ENCODE data around the gene STK35. TPM values are rescaled to one million over a fixed set of nuclear protein-coding genes. Genes with fewer than 3 reads are reported as not detected.

Gene STK35
- total RNA-seq, 1 donor from 2014 or later = 17.4 TPM

GRCh38 chr20:2104236-2104635 lies 2.6 kb downstream of the STK35 start:
- TF ChIP-seq CTCF (IDR thresholded peaks at IDR 0.05; ENCODE audit: partially characterized antibody, unreplicated experiment) = no peak
- DNase-seq = no peak
- H3K4me3 Mint-ChIP-seq (ENCODE audit: unreplicated experiment) = peak overlapping the region; percentile 95
- peaks cover 14% of the 10 kb centered on the region for H3K4me1 Mint-ChIP-seq (ENCODE audit: low read depth, unreplicated experiment)
- no peaks in the 10 kb centered on the region for H3K9me3 Mint-ChIP-seq (ENCODE audit: unreplicated experiment)
- H3K36me3 Mint-ChIP-seq (ENCODE audit: unreplicated experiment) = no peaks in the 10 kb centered on the region
- peaks cover 3% of the 10 kb centered on the region for H3K27me3 Mint-ChIP-seq (ENCODE audit: unreplicated experiment)
- H3K27ac Mint-ChIP-seq (ENCODE audit: unreplicated experiment) = peak overlapping the region; percentile 72

- no peaks in the 10 kb centered on the region for H3K27me3 Mint-ChIP-seq (ENCODE audit: unreplicated experiment)
- peaks cover 24% of the 10 kb centered on the region for H3K4me1 Mint-ChIP-seq (ENCODE audit: low read depth, unreplicated experiment)
- no peaks in the 10 kb centered on the region for H3K36me3 Mint-ChIP-seq (ENCODE audit: unreplicated experiment)
- no peak for DNase-seq
- no peak overlapping the region for H3K4me3 Mint-ChIP-seq (ENCODE audit: unreplicated experiment)
- peaks cover 2% of the 10 kb centered on the region for H3K9me3 Mint-ChIP-seq (ENCODE audit: unreplicated experiment)
- no peak for TF ChIP-seq CTCF (IDR thresholded peaks at IDR 0.05; ENCODE audit: partially characterized antibody, unreplicated experiment)
- peak overlapping the region; percentile 23 for H3K27ac Mint-ChIP-seq (ENCODE audit: unreplicated experiment)
Measured at GRCh38 chr20:2108498-2108897, 6.9 kb downstream of the STK35 start.

- Mint-ChIP-seq H3K27me3 (ENCODE audit: unreplicated experiment) (no peaks in the 10 kb centered on the region), H3K4me3 (ENCODE audit: unreplicated experiment) (peak overlapping the region; percentile 9), H3K36me3 (ENCODE audit: unreplicated experiment) (no peaks in the 10 kb centered on the region), H3K4me1 (ENCODE audit: low read depth, unreplicated experiment) (peaks cover 22% of the 10 kb centered on the region), H3K27ac (ENCODE audit: unreplicated experiment) (no peak overlapping the region), H3K9me3 (ENCODE audit: unreplicated experiment) (peaks cover 2% of the 10 kb centered on the region)
- no peak for TF ChIP-seq CTCF (IDR thresholded peaks at IDR 0.05; ENCODE audit: partially characterized antibody, unreplicated experiment)
- no peak for DNase-seq
Measured at GRCh38 chr20:2108987-2109386, 7.4 kb downstream of the STK35 start.

- Mint-ChIP-seq H3K27me3 (ENCODE audit: unreplicated experiment) (peaks cover 2% of the 10 kb centered on the region), H3K36me3 (ENCODE audit: unreplicated experiment) (no peaks in the 10 kb centered on the region)
Measured at GRCh38 chr20:2109425-2110210, 8.0 kb downstream of the STK35 start.

More at GRCh38 chr20:2109425-2110210, 8.0 kb downstream of the STK35 start:
- H3K27ac Mint-ChIP-seq (ENCODE audit: unreplicated experiment) = no peak overlapping the region
- peaks cover 21% of the 10 kb centered on the region for H3K4me1 Mint-ChIP-seq (ENCODE audit: low read depth, unreplicated experiment)
- no peak for DNase-seq
- TF ChIP-seq CTCF (IDR thresholded peaks at IDR 0.05; ENCODE audit: partially characterized antibody, unreplicated experiment) = no peak
- peaks cover 2% of the 10 kb centered on the region for H3K9me3 Mint-ChIP-seq (ENCODE audit: unreplicated experiment)
- peak overlapping the region; percentile 12 for H3K4me3 Mint-ChIP-seq (ENCODE audit: unreplicated experiment)

All from glutamatergic neuron (in vitro differentiated cells).